Activated CD4-positive, alpha-beta memory T cell treated with anti-CD3 and anti-CD28 coated beads for 36 hours (primary cell): Measurements from ENCODE around the gene FAF1. TPM values are rescaled to one million over a fixed set of nuclear protein-coding genes. Genes with fewer than 3 reads are reported as not detected.
"Not testable (repeated sequence)": the region's sequence is repeated elsewhere in the genome, so short reads cannot be mapped to it uniquely, and the experiment has no call there.

ENCODE experiments used
- CTCF ChIA-PET: fragments of 350-600 bp; sonication (Branson Sonifier 250); formaldehyde crosslinking; loops from one replicate; lab custom pipeline; 2021; ENCODE audit warnings: antibody characterized with exemption, inconsistent platforms; lab: Charles Lee
- POLR2A ChIA-PET: fragments of 350-600 bp; sonication (Branson Sonifier 250); formaldehyde crosslinking; loops from one replicate; lab custom pipeline; 2021; ENCODE audit warnings: antibody characterized with exemption; lab: Charles Lee
- DNase-seq: peaks from one replicate; pipeline ENCODE4 v3.0.0-alpha.2; 2020
- H3K27ac Mint-ChIP-seq: one replicate; pipeline ENCODE4 v1.8.0; 2021; ENCODE audit warnings: mixed read lengths
- H3K27me3 Mint-ChIP-seq: one replicate; pipeline ENCODE4 v1.8.0; 2021; ENCODE audit warnings: mixed read lengths
- H3K36me3 Mint-ChIP-seq: one replicate; pipeline ENCODE4 v1.8.0; 2021; ENCODE audit warnings: mixed read lengths
- H3K4me1 Mint-ChIP-seq: one replicate; pipeline ENCODE4 v1.8.0; 2021; ENCODE audit warnings: low read depth, mixed read lengths
- H3K4me3 Mint-ChIP-seq: one replicate; pipeline ENCODE4 v1.8.0; 2021; ENCODE audit warnings: mild to moderate bottlenecking, mixed read lengths
- H3K9me3 Mint-ChIP-seq: one replicate; pipeline ENCODE4 v1.8.0; 2021; ENCODE audit warnings: mixed read lengths
- intact Hi-C: fragments of 100-400 bp; cut with micrococcal nuclease; formaldehyde crosslinking; loops from one replicate; pipeline ENCODE4 v1.15.1; 2023
- total RNA-seq, 2 experiments: library from RNA; stranded (reverse); gene quantifications; one replicate each; pipeline ENCODE4 v1.2.3, GENCODE V29; 2021

Gene FAF1
- total RNA-seq, 2 experiments from 2014 or later = 77.0 to 84.6 TPM

GRCh38 chr1:50830621-50831020, 129.4 kb downstream of the FAF1 start:
- CTCF ChIA-PET = interaction anchor here (0.5 kb wide), 1 partner anchor 219 kb away, joined by 3 read pairs; no protein-coding TSS in a partner anchor
- POLR2A ChIA-PET = no interaction called here
- Mint-ChIP-seq H3K4me3 (no peak overlapping the region), H3K27me3 (no peaks in the 10 kb centered on the region), H3K9me3 (peaks cover under 1% of the 10 kb centered on the region), H3K36me3 (peaks cover 11% of the 10 kb centered on the region), H3K4me1 (no peaks in the 10 kb centered on the region), H3K27ac (no peak overlapping the region)
- DNase-seq = no peak
- intact Hi-C loops = no loop called here

GRCh38 chr1:50829014-50829958, 130.8 kb downstream of the FAF1 start:
- intact Hi-C loops = no loop called here
- DNase-seq = no peak
- CTCF ChIA-PET = no interaction called here
- H3K4me3 Mint-ChIP-seq = no peak overlapping the region
- POLR2A ChIA-PET = no interaction called here
- H3K27ac Mint-ChIP-seq = no peak overlapping the region
- no peaks in the 10 kb centered on the region for H3K27me3 Mint-ChIP-seq
- H3K36me3 Mint-ChIP-seq = peaks cover 8% of the 10 kb centered on the region
- H3K9me3 Mint-ChIP-seq = no peaks in the 10 kb centered on the region
- no peaks in the 10 kb centered on the region for H3K4me1 Mint-ChIP-seq

GRCh38 chr1:50827546-50827945, 132.5 kb downstream of the FAF1 start:
- no peaks in the 10 kb centered on the region for H3K9me3 Mint-ChIP-seq
- no peak overlapping the region for H3K4me3 Mint-ChIP-seq
- intact Hi-C loops = no loop called here
- H3K4me1 Mint-ChIP-seq = no peaks in the 10 kb centered on the region
- peaks cover 6% of the 10 kb centered on the region for H3K36me3 Mint-ChIP-seq
- CTCF ChIA-PET = no interaction called here
- POLR2A ChIA-PET = no interaction called here
- no peaks in the 10 kb centered on the region for H3K27me3 Mint-ChIP-seq
- no peak for DNase-seq
- no peak overlapping the region for H3K27ac Mint-ChIP-seq

- H3K27ac Mint-ChIP-seq, H3K4me1 Mint-ChIP-seq, H3K9me3 Mint-ChIP-seq, POLR2A ChIA-PET, H3K27me3 Mint-ChIP-seq, H3K4me3 Mint-ChIP-seq, CTCF ChIA-PET, H3K36me3 Mint-ChIP-seq, intact Hi-C loops, DNase-seq: not testable (repeated sequence)
Observed at GRCh38 chr1:50826792-50827191, 133.3 kb downstream of the FAF1 start.

- no peak for DNase-seq
- H3K36me3 Mint-ChIP-seq = peaks cover 6% of the 10 kb centered on the region
- intact Hi-C loops = no loop called here
- peaks cover 2% of the 10 kb centered on the region for H3K9me3 Mint-ChIP-seq
- H3K27me3 Mint-ChIP-seq = no peaks in the 10 kb centered on the region
- no peak overlapping the region for H3K4me3 Mint-ChIP-seq
- peaks cover 2% of the 10 kb centered on the region for H3K4me1 Mint-ChIP-seq
- ChIA-PET CTCF (no interaction called here), POLR2A (no interaction called here)
- H3K27ac Mint-ChIP-seq = no peak overlapping the region
Observed at GRCh38 chr1:50822035-50822776, 137.9 kb downstream of the FAF1 start.

GRCh38 chr1:50820545-50820944, 139.5 kb downstream of the FAF1 start:
- H3K9me3 Mint-ChIP-seq = peaks cover 9% of the 10 kb centered on the region
- intact Hi-C loops = no loop called here
- no peaks in the 10 kb centered on the region for H3K27me3 Mint-ChIP-seq
- POLR2A ChIA-PET = no interaction called here
- H3K4me1 Mint-ChIP-seq = peaks cover 2% of the 10 kb centered on the region
- DNase-seq = no peak
- H3K27ac Mint-ChIP-seq = no peak overlapping the region
- CTCF ChIA-PET = no interaction called here
- H3K36me3 Mint-ChIP-seq = peaks cover 13% of the 10 kb centered on the region
- no peak overlapping the region for H3K4me3 Mint-ChIP-seq

GRCh38 chr1:50812346-50812745, 147.7 kb downstream of the FAF1 start:
- ChIA-PET CTCF (no interaction called here), POLR2A (no interaction called here)
- H3K9me3 Mint-ChIP-seq = peaks cover 38% of the 10 kb centered on the region
- DNase-seq = no peak
- H3K27me3 Mint-ChIP-seq = no peaks in the 10 kb centered on the region
- no peak overlapping the region for H3K27ac Mint-ChIP-seq
- peaks cover 14% of the 10 kb centered on the region for H3K4me1 Mint-ChIP-seq
- H3K36me3 Mint-ChIP-seq = peaks cover 36% of the 10 kb centered on the region
- intact Hi-C loops = no loop called here
- no peak overlapping the region for H3K4me3 Mint-ChIP-seq

GRCh38 chr1:50808296-50808695, 151.8 kb downstream of the FAF1 start:
- CTCF ChIA-PET = no interaction called here
- H3K4me3 Mint-ChIP-seq = no peak overlapping the region
- H3K9me3 Mint-ChIP-seq = peaks cover 41% of the 10 kb centered on the region
- POLR2A ChIA-PET = no interaction called here
- no peak for DNase-seq
- H3K36me3 Mint-ChIP-seq = peaks cover 37% of the 10 kb centered on the region
- H3K4me1 Mint-ChIP-seq = peaks cover 12% of the 10 kb centered on the region
- H3K27ac Mint-ChIP-seq = no peak overlapping the region
- intact Hi-C loops = no loop called here
- no peaks in the 10 kb centered on the region for H3K27me3 Mint-ChIP-seq

- CTCF ChIA-PET = interaction anchor here (0.7 kb wide), 1 partner anchor 22 kb away, joined by 3 read pairs; no protein-coding TSS in a partner anchor
- H3K27ac Mint-ChIP-seq = no peak overlapping the region
Observed at GRCh38 chr1:50796272-50796671, 163.8 kb downstream of the FAF1 start.

GRCh38 chr1:50793521-50793920, 166.5 kb downstream of the FAF1 start:
- Mint-ChIP-seq H3K27ac (no peak overlapping the region), H3K36me3 (peaks cover 5% of the 10 kb centered on the region), H3K27me3 (no peaks in the 10 kb centered on the region), H3K4me1 (peaks cover 2% of the 10 kb centered on the region), H3K4me3 (no peak overlapping the region), H3K9me3 (no peaks in the 10 kb centered on the region)
- intact Hi-C loops = no loop called here
- ChIA-PET CTCF (no interaction called here), POLR2A (no interaction called here)
- DNase-seq = no peak

More at GRCh38 chr1:50796272-50796671, 163.8 kb downstream of the FAF1 start:
- POLR2A ChIA-PET = interaction anchor here (0.6 kb wide), 1 partner anchor 13 kb away, joined by 3 read pairs; no protein-coding TSS in a partner anchor
- H3K9me3 Mint-ChIP-seq = no peaks in the 10 kb centered on the region
- DNase-seq = no peak
- intact Hi-C loops = no loop called here
- peaks cover 2% of the 10 kb centered on the region for H3K4me1 Mint-ChIP-seq
- no peaks in the 10 kb centered on the region for H3K27me3 Mint-ChIP-seq
- H3K4me3 Mint-ChIP-seq = no peak overlapping the region
- H3K36me3 Mint-ChIP-seq = peaks cover 9% of the 10 kb centered on the region

- Mint-ChIP-seq H3K27me3 (no peaks in the 10 kb centered on the region), H3K4me1 (peaks cover 12% of the 10 kb centered on the region), H3K9me3 (no peaks in the 10 kb centered on the region), H3K27ac (no peak overlapping the region), H3K4me3 (no peak overlapping the region), H3K36me3 (peaks cover 19% of the 10 kb centered on the region)
- ChIA-PET CTCF (interaction anchor here (1.0 kb wide), 1 partner anchor 13 kb away, joined by 4 read pairs; no protein-coding TSS in a partner anchor), POLR2A (no interaction called here)
- DNase-seq = no peak
- intact Hi-C loops = no loop called here
Observed at GRCh38 chr1:50787266-50787665, 172.8 kb downstream of the FAF1 start.

GRCh38 chr1:50783286-50783685, 176.8 kb downstream of the FAF1 start:
- ChIA-PET POLR2A (no interaction called here), CTCF (interaction anchor here (1.9 kb wide), 1 partner anchor 8 kb away, joined by 7 read pairs; no protein-coding TSS in a partner anchor)
- H3K36me3 Mint-ChIP-seq = peaks cover 21% of the 10 kb centered on the region
- H3K4me1 Mint-ChIP-seq = peaks cover 14% of the 10 kb centered on the region
- DNase-seq = no peak
- no peak overlapping the region for H3K4me3 Mint-ChIP-seq
- no peak overlapping the region for H3K27ac Mint-ChIP-seq
- no peaks in the 10 kb centered on the region for H3K9me3 Mint-ChIP-seq
- intact Hi-C loops = no loop called here
- H3K27me3 Mint-ChIP-seq = no peaks in the 10 kb centered on the region
